A549 (cell line): ENCODE data around the gene TBC1D4. TPM values are rescaled to one million over a fixed set of nuclear protein-coding genes. Genes with fewer than 3 reads are reported as not detected.

Experiments used
- ATAC-seq, 2 experiments: fragments of 200-7000 bp in 1 of 2; fragments of >200 bp in 1 of 2; cut with Nextera tagmentation in 1 of 2; cut with Tn5 transposase in 1 of 2; 3 replicates each; pipeline versions ENCODE4 v1.8.0 to v1.9.1; 2018 to 2020; ENCODE audit warnings: mild to moderate bottlenecking in 1 of 2, moderate library complexity in 1 of 2
- CTCF ChIA-PET: fragments of 300-600 bp; sonication (Branson Sonifier 250); formaldehyde crosslinking; extraction: SDS; loops from one replicate; lab custom pipeline; 2021; ENCODE audit warnings: antibody characterized with exemption, inconsistent platforms; lab: Yijun Ruan, JAX
- POLR2A ChIA-PET: fragments of 350-600 bp; formaldehyde crosslinking; extraction: SDS; loops from one replicate; lab custom pipeline; 2021; ENCODE audit warnings: antibody characterized with exemption, inconsistent platforms; lab: Yijun Ruan, JAX
- DNase-seq, 2 experiments: peaks; one replicate each; pipeline versions ENCODE4 v3.0.0 to v3.0.0-alpha.2; 2011 to 2016; ENCODE audit warnings: low read depth in 1 of 2, low spot score in 1 of 2
- FAIRE-seq: peaks from 2 replicates; lab custom pipeline; 2011; peaks lifted over from hg19 to GRCh38; lab: Jason Lieb, UNC
- H3K27ac ChIP-seq, 2 experiments: fragments of >200 bp; sonication (Bioruptor Twin); formaldehyde crosslinking; 3 replicates each; pipeline ENCODE4 v1.5.1; 2016 to 2017
- H3K4me1 ChIP-seq: fragments of >200 bp; sonication (Bioruptor Twin); formaldehyde crosslinking; 3 replicates; pipeline ENCODE4 v1.6.1; 2016
- H3K4me2 ChIP-seq: fragments of >200 bp; sonication (Bioruptor Twin); formaldehyde crosslinking; 3 replicates; pipeline ENCODE4 v1.6.1; 2016
- H3K4me3 ChIP-seq: fragments of >200 bp; sonication (Bioruptor Twin); formaldehyde crosslinking; 3 replicates; pipeline ENCODE4 v1.5.1; 2016
- H3K9me3 ChIP-seq: fragments of >200 bp; sonication (Bioruptor Twin); formaldehyde crosslinking; 3 replicates; pipeline ENCODE4 v1.6.1; 2016
- CBX2 ChIP-seq: fragments of 200-600 bp; sonication (generic); IDR thresholded peaks from 2 replicates; pipeline ENCODE4 v1.6.1; 2016; ENCODE audit warnings: low read depth, mild to moderate bottlenecking, borderline replicate concordance
- CEBPB ChIP-seq, 2 experiments: fragments of >200 bp in 1 of 2; sonication (Bioruptor Twin) in 1 of 2; formaldehyde crosslinking in 1 of 2; IDR thresholded peaks; 2 replicates each; pipeline ENCODE4 v1.6.1; 2012 to 2016
- CHD4 ChIP-seq: fragments of 200-600 bp; sonication (generic); IDR thresholded peaks from 2 replicates; pipeline ENCODE4 v1.6.1; 2016; ENCODE audit warnings: antibody characterized with exemption, mild to moderate bottlenecking, borderline replicate concordance
- CTCF ChIP-seq: fragments of >200 bp; sonication (Bioruptor Twin); formaldehyde crosslinking; IDR thresholded peaks from 3 replicates; pipeline ENCODE4 v1.5.1; 2016
- EHF ChIP-seq: fragments of 250-450 bp; sonication (Bioruptor Pico); IDR thresholded peaks from 2 replicates; pipeline ENCODE4 v1.5.0; 2020; ENCODE audit warnings: mild to moderate bottlenecking
- ELK1 ChIP-seq: fragments of 150-350 bp; IDR thresholded peaks from 2 replicates; pipeline ENCODE4 v1.6.1; 2014; ENCODE audit warnings: low read depth, mild to moderate bottlenecking, low read length
- ESRRA ChIP-seq: fragments of 150-350 bp; IDR thresholded peaks from 2 replicates; pipeline ENCODE4 v1.6.1; 2014; ENCODE audit warnings: mild to moderate bottlenecking, low read length, borderline replicate concordance
- JUN ChIP-seq, 2 experiments: fragments of >200 bp; sonication (Bioruptor Twin); formaldehyde crosslinking; IDR thresholded peaks; 2 replicates in 1 of 2; 3 replicates in 1 of 2; pipeline ENCODE4 v1.6.1; 2016 to 2017
- NFE2L2 ChIP-seq: fragments of 150-350 bp; conservative IDR thresholded peaks from 2 replicates; pipeline ENCODE4 v1.6.1; 2014; ENCODE audit warnings: low read length
- PBX3 ChIP-seq: IDR thresholded peaks from 2 replicates; pipeline ENCODE4 v1.6.1; 2012
- RARB ChIP-seq: fragments of 250-450 bp; sonication (Bioruptor Pico); IDR thresholded peaks from 2 replicates; pipeline ENCODE4 v1.8.0; 2021; ENCODE audit warnings: mild to moderate bottlenecking, moderate library complexity
- RCOR1 ChIP-seq: fragments of 150-350 bp; IDR thresholded peaks from 2 replicates; pipeline ENCODE4 v1.6.1; 2014; ENCODE audit warnings: antibody characterized with exemption, low read length, low read depth
- REST ChIP-seq: fragments of 200-600 bp; sonication (generic); IDR thresholded peaks from 2 replicates; pipeline ENCODE4 v1.6.1; 2016; ENCODE audit warnings: antibody characterized with exemption, mild to moderate bottlenecking, moderate library complexity
- RNF2 ChIP-seq: fragments of 200-600 bp; sonication (generic); IDR thresholded peaks from 2 replicates; pipeline ENCODE4 v1.6.1; 2016; ENCODE audit warnings: low read depth, mild to moderate bottlenecking, antibody characterized with exemption, moderate library complexity, borderline replicate concordance
- SMC3 ChIP-seq: fragments of >200 bp; sonication (Bioruptor Twin); formaldehyde crosslinking; IDR thresholded peaks from 3 replicates; pipeline ENCODE4 v1.6.1; 2018; ENCODE audit warnings: inconsistent platforms
- SREBF2 ChIP-seq: fragments of 450-650 bp; IDR thresholded peaks from 2 replicates; pipeline ENCODE4 v1.6.1; 2014; ENCODE audit warnings: mild to moderate bottlenecking, moderate library complexity
- TP53 ChIP-seq: fragments of 250-450 bp; sonication (Bioruptor Pico); IDR thresholded peaks from 2 replicates; pipeline ENCODE4 v1.5.0; 2021; ENCODE audit warnings: mild to moderate bottlenecking, moderate library complexity
- USF2 ChIP-seq: fragments of 450-650 bp; IDR thresholded peaks from 2 replicates; pipeline ENCODE4 v1.6.1; 2014; ENCODE audit warnings: antibody characterized with exemption
- ZSCAN20 ChIP-seq: fragments of 250-450 bp; sonication (Bioruptor Pico); IDR thresholded peaks from 2 replicates; pipeline ENCODE4 v1.8.0; 2022; ENCODE audit warnings: mild to moderate bottlenecking, moderate library complexity
- WGBS: methylation state at CpG from one replicate; pipeline ENCODE4 v1.1.6; 2017; ENCODE audit errors: missing lambda C conversion rate; 5-methylcytosine and 5-hydroxymethylcytosine counted together
- polyA plus RNA-seq, 4 experiments: library from polyadenylated mRNA; depleted of rRNA in 3 of 4; stranded (reverse); fragments of >200 nt; fragmentation: RNase III in 1 of 4; extraction: RNeasy Plus Mini Kit Qiagen cat#74134 plus additional on column Dnase treatment in 1 of 4; gene quantifications; 2 replicates in 3 of 4; 3 replicates in 1 of 4; pipeline ENCODE4 v1.2.3, GENCODE V29; 2011 to 2017

Gene TBC1D4
- polyA plus RNA-seq, 2 of the 4 experiments (the other 2 are of a cell fraction): 9.5 to 12.5 TPM

- CTCF ChIA-PET: no interaction called here
- 96% methylated on average over 6 of the region's 6 CpGs for WGBS
- Histone ChIP-seq H3K9me3 (no peaks in the 10 kb centered on the region), H3K4me1 (peaks cover 16% of the 10 kb centered on the region; the same call in 2 of the 3 replicates), H3K27ac (no peak overlapping the region), H3K4me2 (no peak overlapping the region), H3K4me3 (no peak overlapping the region)
- no peak for ATAC-seq
- DNase-seq: no peak
- POLR2A ChIA-PET: no interaction called here
- no peak for TF ChIP-seq RARB (CRISPR knock-in tag)
- TF ChIP-seq CBX2: no peak
- no peak for TF ChIP-seq SMC3
- no peak for TF ChIP-seq NFE2L2
- no peak for TF ChIP-seq CHD4
- no peak for TF ChIP-seq ESRRA
- TF ChIP-seq RNF2: no peak
- TF ChIP-seq RCOR1: no peak
- no peak for TF ChIP-seq TP53 (CRISPR knock-in tag)
- TF ChIP-seq SREBF2: no peak
- no peak for TF ChIP-seq USF2
- TF ChIP-seq CEBPB (IDR thresholded peaks at IDR 0.05): no peak
- no peak for TF ChIP-seq ZSCAN20 (CRISPR knock-in tag)
- no peak for TF ChIP-seq CTCF
- TF ChIP-seq ELK1: no peak
- TF ChIP-seq EHF (CRISPR knock-in tag): no peak
- FAIRE-seq: no peak
These were observed 38.0 kb downstream of the TBC1D4 start for GRCh38 chr13:75444016-75444415.

GRCh38 chr13:75443356-75443958 lies 38.5 kb downstream of the TBC1D4 start:
- no peaks in the 10 kb centered on the region for H3K9me3 ChIP-seq
- no peak for FAIRE-seq
- no peak overlapping the region for H3K4me2 ChIP-seq
- CTCF ChIA-PET: no interaction called here
- 84% methylated on average over 8 of the region's 8 CpGs for WGBS
- no peak for TF ChIP-seq REST
- no peak for TF ChIP-seq ZSCAN20 (CRISPR knock-in tag)
- TF ChIP-seq PBX3: no peak
- TF ChIP-seq NFE2L2: no peak
- no peak for TF ChIP-seq JUN (IDR thresholded peaks at IDR 0.05)
- TF ChIP-seq, all 56 proteins: peak for 0
- H3K4me3 ChIP-seq: no peak overlapping the region
- POLR2A ChIA-PET: no interaction called here
- ATAC-seq (no peak), DNase-seq (no peak)
- peaks cover 16% of the 10 kb centered on the region; the same call in 2 of the 3 replicates for H3K4me1 ChIP-seq
- no peak overlapping the region for H3K27ac ChIP-seq
